Liver (tissue), 9 donors: Measurements from ENCODE around the gene MYBPC3. TPM values are rescaled to one million over a fixed set of nuclear protein-coding genes. Genes with fewer than 3 reads are reported as not detected.

ENCODE experiments used
- DNase-seq: peaks from one replicate; pipeline ENCODE4 v3.0.0-alpha.2; 2017; ENCODE audit warnings: low spot score
- H3K27ac ChIP-seq, 2 donors: one replicate each; pipeline ENCODE4 v1.7.0; 2013; ENCODE audit warnings: inconsistent platforms in 2 of 2, low read length in 2 of 2, control low read depth in 1 of 2, low read depth in 1 of 2, mild to moderate bottlenecking in 1 of 2
- H3K27me3 ChIP-seq, 4 donors: one replicate each; pipeline versions ENCODE4 v1.6.1 to v1.7.0; 2013; ENCODE audit warnings: low read length in 3 of 4, inconsistent platforms in 1 of 4, mild to moderate bottlenecking in 1 of 4, moderate library complexity in 1 of 4; ENCODE audit not compliant: control insufficient read depth in 4 of 4, insufficient read depth in 4 of 4
- H3K36me3 ChIP-seq, 4 donors: one replicate each; pipeline versions ENCODE4 v1.6.1 to v1.7.0; 2013; ENCODE audit warnings: low read length in 3 of 4, mild to moderate bottlenecking in 3 of 4, low read depth in 1 of 4, moderate library complexity in 1 of 4; ENCODE audit not compliant: control insufficient read depth in 4 of 4, insufficient read depth in 3 of 4
- H3K4me1 ChIP-seq, 4 donors: one replicate each; pipeline versions ENCODE4 v1.6.1 to v1.7.0; 2013; ENCODE audit warnings: low read length in 3 of 4, mild to moderate bottlenecking in 3 of 4, moderate library complexity in 1 of 4; ENCODE audit not compliant: control insufficient read depth in 4 of 4, insufficient read depth in 4 of 4
- H3K4me3 ChIP-seq, 3 donors: one replicate each; pipeline versions ENCODE4 v1.6.1 to v1.7.0; 2013; ENCODE audit warnings: low read length in 3 of 3, control low read depth in 1 of 3, low read depth in 1 of 3, mild to moderate bottlenecking in 1 of 3
- H3K9ac ChIP-seq, 2 donors: one replicate each; pipeline ENCODE4 v1.7.0; 2013; ENCODE audit warnings: low read length in 2 of 2, mild to moderate bottlenecking in 2 of 2, moderate library complexity in 2 of 2, control low read depth in 1 of 2, low read depth in 1 of 2
- H3K9me3 ChIP-seq, 4 donors: one replicate each; pipeline versions ENCODE4 v1.6.1 to v1.7.0; 2013; ENCODE audit warnings: low read length in 3 of 4; ENCODE audit not compliant: control insufficient read depth in 4 of 4
- ATF3 ChIP-seq: IDR thresholded peaks from 2 replicates; pipeline ENCODE4 v1.6.1; 2016; ENCODE audit warnings: antibody characterized with exemption
- CTCF ChIP-seq: fragments of 150-350 bp; IDR thresholded peaks from 2 replicates; pipeline ENCODE4 v1.5.1; 2017; ENCODE audit warnings: improper control_type of control experiment, low read depth, low read length; ENCODE audit not compliant: missing input control
- EGR1 ChIP-seq, 2 donors: IDR thresholded peaks; 2 replicates each; pipeline ENCODE4 v1.6.1; 2016 to 2018; ENCODE audit warnings: antibody characterized with exemption in 2 of 2, low read depth in 2 of 2
- FOXA1 ChIP-seq: IDR thresholded peaks from 2 replicates; pipeline ENCODE4 v1.6.1; 2016; ENCODE audit warnings: antibody characterized with exemption
- FOXA2 ChIP-seq: IDR thresholded peaks from 2 replicates; pipeline ENCODE4 v1.6.1; 2016; ENCODE audit warnings: antibody characterized with exemption
- GABPA ChIP-seq, 2 donors: IDR thresholded peaks in 1 of 2; conservative IDR thresholded peaks in 1 of 2; 2 replicates each; pipeline ENCODE4 v1.6.1; 2016; ENCODE audit warnings: antibody characterized with exemption in 2 of 2, mild to moderate bottlenecking in 1 of 2, moderate library complexity in 1 of 2
- HNF4A ChIP-seq, 2 donors: conservative IDR thresholded peaks; 2 replicates each; pipeline ENCODE4 v1.6.1; 2016; ENCODE audit warnings: antibody characterized with exemption in 2 of 2, mild to moderate bottlenecking in 2 of 2
- HNF4G ChIP-seq: IDR thresholded peaks from 2 replicates; pipeline ENCODE4 v1.6.1; 2016; ENCODE audit warnings: antibody characterized with exemption
- JUND ChIP-seq, 2 donors: IDR thresholded peaks; 2 replicates each; pipeline ENCODE4 v1.6.1; 2016; ENCODE audit warnings: antibody characterized with exemption in 2 of 2
- MAX ChIP-seq: IDR thresholded peaks from 2 replicates; pipeline ENCODE4 v1.6.1; 2016; ENCODE audit warnings: antibody characterized with exemption
- NR2F2 ChIP-seq: IDR thresholded peaks from 2 replicates; pipeline ENCODE4 v1.6.1; 2016; ENCODE audit warnings: antibody characterized with exemption
- RAD21 ChIP-seq, 2 donors: IDR thresholded peaks; 2 replicates each; pipeline ENCODE4 v1.6.1; 2016; ENCODE audit warnings: antibody characterized with exemption in 2 of 2, mild to moderate bottlenecking in 2 of 2
- RXRA ChIP-seq, 2 donors: IDR thresholded peaks; 2 replicates each; pipeline ENCODE4 v1.6.1; 2017 to 2018; ENCODE audit warnings: antibody characterized with exemption in 2 of 2, mild to moderate bottlenecking in 1 of 2
- SP1 ChIP-seq: IDR thresholded peaks from 2 replicates; pipeline ENCODE4 v1.6.1; 2018; ENCODE audit warnings: antibody characterized with exemption, mild to moderate bottlenecking
- TAF1 ChIP-seq: conservative IDR thresholded peaks from 2 replicates; pipeline ENCODE4 v1.6.1; 2016; ENCODE audit warnings: antibody characterized with exemption, mild to moderate bottlenecking
- YY1 ChIP-seq: IDR thresholded peaks from 2 replicates; pipeline ENCODE4 v1.6.1; 2016; ENCODE audit warnings: antibody characterized with exemption, mild to moderate bottlenecking
- WGBS: extraction: QIAGEN DNeasy Blood & Tissue Kit; methylation state at CpG from one replicate; pipeline ENCODE4 v1.1.7; 2013; 5-methylcytosine and 5-hydroxymethylcytosine counted together
- polyA plus RNA-seq, 2 donors: library from polyadenylated mRNA; stranded (reverse) in 1 of 2; unstranded in 1 of 2; fragments of 200-250 nt in 1 of 2; fragments of >200 nt in 1 of 2; fragmentation: Nextera tagmentation in 1 of 2; extraction: Ambion mirVana in 1 of 2; gene quantifications; one replicate each; pipeline versions ENCODE4 v1.2.1 to v1.2.3, GENCODE V29; 2013 to 2015
- total RNA-seq, 2 donors: library from RNA; depleted of rRNA; stranded (reverse); fragments of >200 nt; gene quantifications; one replicate each; pipeline ENCODE4 v1.2.3, GENCODE V29; 2014
- TF ChIP-seq, protein P1 (sequence below): IDR thresholded peaks from 2 replicates; pipeline ENCODE4 v1.6.1; 2016; ENCODE audit warnings: antibody characterized with exemption, mild to moderate bottlenecking
- TF ChIP-seq, protein P2 (sequence below): IDR thresholded peaks from 2 replicates; pipeline ENCODE4 v1.6.1; 2016; ENCODE audit warnings: antibody characterized with exemption
- donor health status: healthy.
- donor health status: healthy.
- donor health status: healthy.
- donor health status: healthy.
- donor health status: healthy.

MYBPC3 gene
- total and polyA plus RNA-seq, 4 donors: 0.01 to 0.25 TPM; not detected in 2

DNA sequence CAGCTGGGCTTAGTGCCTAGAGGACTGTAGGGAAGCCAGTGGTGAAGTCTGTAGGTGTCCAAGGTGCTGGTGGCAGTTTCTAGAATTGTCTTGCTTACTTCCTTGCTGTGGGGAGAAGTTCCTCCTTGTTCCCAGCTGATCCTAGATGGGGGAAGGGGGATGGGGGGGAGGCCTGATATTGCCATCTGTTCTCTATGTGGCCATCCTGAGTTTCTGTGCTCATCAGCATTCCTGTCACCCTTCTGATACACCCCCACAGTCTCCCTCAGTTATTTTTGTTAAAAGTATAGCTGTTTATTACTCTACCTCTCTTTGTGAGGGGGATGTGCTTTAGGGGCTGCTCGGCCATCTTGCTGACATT lies 46.0 kb downstream of the MYBPC3 start:
- no peak for TF ChIP-seq MAX
- TF ChIP-seq YY1: no peak
- no peak for TF ChIP-seq TAF1
- no peak for TF ChIP-seq RAD21 (IDR thresholded peaks at IDR 0.05)
- TF ChIP-seq, protein P1, sequence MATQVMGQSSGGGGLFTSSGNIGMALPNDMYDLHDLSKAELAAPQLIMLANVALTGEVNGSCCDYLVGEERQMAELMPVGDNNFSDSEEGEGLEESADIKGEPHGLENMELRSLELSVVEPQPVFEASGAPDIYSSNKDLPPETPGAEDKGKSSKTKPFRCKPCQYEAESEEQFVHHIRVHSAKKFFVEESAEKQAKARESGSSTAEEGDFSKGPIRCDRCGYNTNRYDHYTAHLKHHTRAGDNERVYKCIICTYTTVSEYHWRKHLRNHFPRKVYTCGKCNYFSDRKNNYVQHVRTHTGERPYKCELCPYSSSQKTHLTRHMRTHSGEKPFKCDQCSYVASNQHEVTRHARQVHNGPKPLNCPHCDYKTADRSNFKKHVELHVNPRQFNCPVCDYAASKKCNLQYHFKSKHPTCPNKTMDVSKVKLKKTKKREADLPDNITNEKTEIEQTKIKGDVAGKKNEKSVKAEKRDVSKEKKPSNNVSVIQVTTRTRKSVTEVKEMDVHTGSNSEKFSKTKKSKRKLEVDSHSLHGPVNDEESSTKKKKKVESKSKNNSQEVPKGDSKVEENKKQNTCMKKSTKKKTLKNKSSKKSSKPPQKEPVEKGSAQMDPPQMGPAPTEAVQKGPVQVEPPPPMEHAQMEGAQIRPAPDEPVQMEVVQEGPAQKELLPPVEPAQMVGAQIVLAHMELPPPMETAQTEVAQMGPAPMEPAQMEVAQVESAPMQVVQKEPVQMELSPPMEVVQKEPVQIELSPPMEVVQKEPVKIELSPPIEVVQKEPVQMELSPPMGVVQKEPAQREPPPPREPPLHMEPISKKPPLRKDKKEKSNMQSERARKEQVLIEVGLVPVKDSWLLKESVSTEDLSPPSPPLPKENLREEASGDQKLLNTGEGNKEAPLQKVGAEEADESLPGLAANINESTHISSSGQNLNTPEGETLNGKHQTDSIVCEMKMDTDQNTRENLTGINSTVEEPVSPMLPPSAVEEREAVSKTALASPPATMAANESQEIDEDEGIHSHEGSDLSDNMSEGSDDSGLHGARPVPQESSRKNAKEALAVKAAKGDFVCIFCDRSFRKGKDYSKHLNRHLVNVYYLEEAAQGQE: no peak
- no peak for TF ChIP-seq RXRA (IDR thresholded peaks at IDR 0.05)
- no peak for TF ChIP-seq ATF3
- TF ChIP-seq HNF4G: no peak
- TF ChIP-seq SP1: no peak
- TF ChIP-seq EGR1 (IDR thresholded peaks at IDR 0.05; ENCODE audit: low read depth in 2 of 2): no peak
- TF ChIP-seq CTCF: no peak
- TF ChIP-seq FOXA1: no peak
- no peak for TF ChIP-seq FOXA2
- TF ChIP-seq, protein P2, sequence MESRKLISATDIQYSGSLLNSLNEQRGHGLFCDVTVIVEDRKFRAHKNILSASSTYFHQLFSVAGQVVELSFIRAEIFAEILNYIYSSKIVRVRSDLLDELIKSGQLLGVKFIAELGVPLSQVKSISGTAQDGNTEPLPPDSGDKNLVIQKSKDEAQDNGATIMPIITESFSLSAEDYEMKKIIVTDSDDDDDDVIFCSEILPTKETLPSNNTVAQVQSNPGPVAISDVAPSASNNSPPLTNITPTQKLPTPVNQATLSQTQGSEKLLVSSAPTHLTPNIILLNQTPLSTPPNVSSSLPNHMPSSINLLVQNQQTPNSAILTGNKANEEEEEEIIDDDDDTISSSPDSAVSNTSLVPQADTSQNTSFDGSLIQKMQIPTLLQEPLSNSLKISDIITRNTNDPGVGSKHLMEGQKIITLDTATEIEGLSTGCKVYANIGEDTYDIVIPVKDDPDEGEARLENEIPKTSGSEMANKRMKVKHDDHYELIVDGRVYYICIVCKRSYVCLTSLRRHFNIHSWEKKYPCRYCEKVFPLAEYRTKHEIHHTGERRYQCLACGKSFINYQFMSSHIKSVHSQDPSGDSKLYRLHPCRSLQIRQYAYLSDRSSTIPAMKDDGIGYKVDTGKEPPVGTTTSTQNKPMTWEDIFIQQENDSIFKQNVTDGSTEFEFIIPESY: no peak
- no peak for TF ChIP-seq JUND (IDR thresholded peaks at IDR 0.05)
- no peak for TF ChIP-seq NR2F2
- TF ChIP-seq GABPA (IDR thresholded peaks at IDR 0.05 in 1 of 2, conservative IDR thresholded peaks at IDR 0.05 in 1 of 2): no peak
- TF ChIP-seq HNF4A (conservative IDR thresholded peaks at IDR 0.05): no peak
- H3K9me3 ChIP-seq: no peaks in the 10 kb centered on the region
- no peak overlapping the region for H3K4me3 ChIP-seq
- H3K9ac ChIP-seq: no peak overlapping the region
- H3K4me1 ChIP-seq: peaks cover 0 to 14% (median 10%) of the 10 kb centered on the region in 4 donors
- H3K27me3 ChIP-seq: no peaks in the 10 kb centered on the region
- peaks cover 8 to 60% (median 43%) of the 10 kb centered on the region in 4 donors for H3K36me3 ChIP-seq
- H3K27ac ChIP-seq: no peak overlapping the region
- 96% methylated on average over 1 of the region's 1 CpG for WGBS
- no peak for DNase-seq
